GM12873 (cell line): Measurements from ENCODE around the gene NR6A1.

ENCODE experiments used
- CTCF ChIP-seq: IDR thresholded peaks from 2 replicates; pipeline ENCODE4 v1.5.1; 2012; ENCODE audit warnings: low read depth, mild to moderate bottlenecking, moderate library complexity, low read length, control low read depth; ENCODE audit not compliant: insufficient read depth; ENCODE audit errors: missing control alignments

The NR6A1 gene

GRCh38 chr9:124741662-124742061 lies 29.4 kb downstream of the NR6A1 start:
- TF ChIP-seq CTCF: no peak

- no peak for TF ChIP-seq CTCF
These were observed 30.0 kb downstream of the NR6A1 start for GRCh38 chr9:124741149-124741548.

- no peak for TF ChIP-seq CTCF
These were observed 31.8 kb downstream of the NR6A1 start for GRCh38 chr9:124739360-124739759.

GRCh38 chr9:124735121-124735520 lies 36.0 kb downstream of the NR6A1 start:
- TF ChIP-seq CTCF: no peak

GRCh38 chr9:124733964-124734740 lies 37.0 kb downstream of the NR6A1 start:
- TF ChIP-seq CTCF: no peak

- TF ChIP-seq CTCF: no peak
These were observed 40.3 kb downstream of the NR6A1 start for GRCh38 chr9:124730772-124731171.

- TF ChIP-seq CTCF: no peak
These were observed 44.2 kb downstream of the NR6A1 start for GRCh38 chr9:124726886-124727285.
